Measurements from ENCODE around the gene SYNDIG1.

Gene SYNDIG1

GRCh38 chr20:24460712-24461111, 8.7 kb upstream of the SYNDIG1 start:
- no peak overlapping the region for H3K4me3 ChIP-seq (ENCODE audit: low read depth, low read length)
- no peaks in the 10 kb centered on the region for H3K36me3 ChIP-seq (ENCODE audit: control insufficient read depth, insufficient read depth, low read length)
- H3K4me1 ChIP-seq (ENCODE audit: control insufficient read depth, insufficient read depth, low read length): peaks cover 42% of the 10 kb centered on the region
- peaks cover 13% of the 10 kb centered on the region for H3K27me3 ChIP-seq (ENCODE audit: control insufficient read depth, insufficient read depth, low read length)
- no peak overlapping the region for H3K9ac ChIP-seq (ENCODE audit: low read depth, low read length)
- no peak overlapping the region for H3K27ac ChIP-seq (ENCODE audit: low read depth, low read length)
- no peaks in the 10 kb centered on the region for H3K9me3 ChIP-seq (ENCODE audit: control insufficient read depth, insufficient read depth, low read length)

GRCh38 chr20:24461848-24462247, 7.6 kb upstream of the SYNDIG1 start:
- peak overlapping the region; percentile 66 for H3K27ac ChIP-seq (ENCODE audit: low read depth, low read length)
- H3K9ac ChIP-seq (ENCODE audit: low read depth, low read length): no peak overlapping the region
- H3K9me3 ChIP-seq (ENCODE audit: control insufficient read depth, insufficient read depth, low read length): no peaks in the 10 kb centered on the region
- peaks cover 34% of the 10 kb centered on the region for H3K4me1 ChIP-seq (ENCODE audit: control insufficient read depth, insufficient read depth, low read length)
- no peak overlapping the region for H3K4me3 ChIP-seq (ENCODE audit: low read depth, low read length)
- H3K27me3 ChIP-seq (ENCODE audit: control insufficient read depth, insufficient read depth, low read length): peaks cover 24% of the 10 kb centered on the region
- no peaks in the 10 kb centered on the region for H3K36me3 ChIP-seq (ENCODE audit: control insufficient read depth, insufficient read depth, low read length)

- peaks cover 27% of the 10 kb centered on the region for H3K27me3 ChIP-seq (ENCODE audit: control insufficient read depth, insufficient read depth, low read length)
- no peaks in the 10 kb centered on the region for H3K36me3 ChIP-seq (ENCODE audit: control insufficient read depth, insufficient read depth, low read length)
- H3K27ac ChIP-seq (ENCODE audit: low read depth, low read length): peak overlapping the region; percentile 66
- H3K9me3 ChIP-seq (ENCODE audit: control insufficient read depth, insufficient read depth, low read length): no peaks in the 10 kb centered on the region
- peak overlapping the region; percentile 9; the same call in 1 of the 2 replicates for H3K4me3 ChIP-seq (ENCODE audit: low read depth, low read length)
- H3K4me1 ChIP-seq (ENCODE audit: control insufficient read depth, insufficient read depth, low read length): peaks cover 38% of the 10 kb centered on the region
- H3K9ac ChIP-seq (ENCODE audit: low read depth, low read length): peak overlapping the region; percentile 19; the same call in 1 of the 2 replicates
These were observed 6.9 kb upstream of the SYNDIG1 start for GRCh38 chr20:24462460-24463010.

DNA sequence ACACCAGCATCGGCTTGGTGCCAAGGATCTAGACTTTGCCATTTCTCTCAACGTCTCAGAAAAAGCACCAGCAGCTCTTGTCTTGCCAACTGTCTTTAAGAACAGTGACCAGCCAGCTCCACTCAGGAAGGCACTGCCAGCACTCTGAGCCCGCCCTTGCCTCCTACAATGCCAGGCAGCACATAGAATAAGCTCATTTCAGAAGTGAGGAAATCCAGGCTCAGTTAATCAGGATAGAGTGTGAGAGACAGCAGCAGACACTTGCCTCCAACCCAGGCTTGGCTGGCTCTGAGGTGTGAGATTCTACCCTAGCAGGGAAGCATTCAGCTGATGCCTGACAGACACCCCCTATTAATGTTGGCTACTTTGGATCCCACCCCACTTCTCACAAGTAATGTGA, 4.3 kb upstream of the SYNDIG1 start:
- peaks cover 42% of the 10 kb centered on the region for H3K27me3 ChIP-seq (ENCODE audit: control insufficient read depth, insufficient read depth, low read length)
- H3K4me1 ChIP-seq (ENCODE audit: control insufficient read depth, insufficient read depth, low read length): peaks cover 43% of the 10 kb centered on the region
- H3K27ac ChIP-seq (ENCODE audit: low read depth, low read length): no peak overlapping the region
- H3K9me3 ChIP-seq (ENCODE audit: control insufficient read depth, insufficient read depth, low read length): no peaks in the 10 kb centered on the region
- no peak overlapping the region for H3K4me3 ChIP-seq (ENCODE audit: low read depth, low read length)
- H3K36me3 ChIP-seq (ENCODE audit: control insufficient read depth, insufficient read depth, low read length): no peaks in the 10 kb centered on the region
- H3K9ac ChIP-seq (ENCODE audit: low read depth, low read length): no peak overlapping the region

- H3K4me1 ChIP-seq (ENCODE audit: control insufficient read depth, insufficient read depth, low read length): peaks cover 43% of the 10 kb centered on the region
- H3K36me3 ChIP-seq (ENCODE audit: control insufficient read depth, insufficient read depth, low read length): no peaks in the 10 kb centered on the region
- H3K9me3 ChIP-seq (ENCODE audit: control insufficient read depth, insufficient read depth, low read length): no peaks in the 10 kb centered on the region
- no peak overlapping the region for H3K9ac ChIP-seq (ENCODE audit: low read depth, low read length)
- no peak overlapping the region for H3K27ac ChIP-seq (ENCODE audit: low read depth, low read length)
- no peak overlapping the region for H3K4me3 ChIP-seq (ENCODE audit: low read depth, low read length)
- H3K27me3 ChIP-seq (ENCODE audit: control insufficient read depth, insufficient read depth, low read length): peaks cover 48% of the 10 kb centered on the region
These were observed 3.7 kb upstream of the SYNDIG1 start for GRCh38 chr20:24465730-24466129.

DNA sequence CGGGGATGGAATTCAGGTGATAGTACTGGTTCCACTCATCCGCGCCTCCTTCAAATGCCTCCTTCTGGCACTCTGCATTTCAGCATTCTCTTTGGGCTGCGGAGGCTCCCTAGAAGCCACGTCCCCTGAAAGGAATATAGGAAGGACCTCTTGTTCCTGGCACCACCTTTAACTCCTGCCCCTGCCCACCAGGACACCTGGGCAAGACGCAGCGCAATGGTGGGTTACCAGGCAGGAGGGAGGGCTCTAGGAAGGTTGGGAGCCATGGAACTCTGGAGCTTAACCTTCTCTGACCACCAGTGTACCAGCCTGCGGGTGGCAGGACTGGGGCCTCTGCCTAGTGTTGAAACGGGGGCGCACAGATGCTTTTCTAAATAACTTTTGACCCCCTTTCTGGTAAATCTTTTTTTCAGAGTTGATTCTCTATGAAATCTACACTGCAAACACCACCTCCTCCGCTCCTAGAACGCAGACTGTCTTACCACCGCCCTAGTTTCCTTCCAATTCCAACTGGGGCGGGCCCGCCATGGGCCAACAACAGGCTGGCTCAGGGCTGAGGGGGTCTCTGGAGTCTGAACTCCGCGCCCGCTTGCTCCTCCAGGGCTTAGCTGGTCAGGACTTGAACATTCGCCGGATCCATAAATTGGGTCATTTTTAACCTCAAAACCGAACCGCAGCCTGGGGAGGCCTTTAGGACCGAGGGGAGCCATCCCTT, 871 bp upstream of the SYNDIG1 start:
- no peaks in the 10 kb centered on the region for H3K9me3 ChIP-seq (ENCODE audit: control insufficient read depth, insufficient read depth, low read length)
- no peak overlapping the region for H3K9ac ChIP-seq (ENCODE audit: low read depth, low read length)
- H3K27ac ChIP-seq (ENCODE audit: low read depth, low read length): peak overlapping the region; percentile 2
- no peaks in the 10 kb centered on the region for H3K36me3 ChIP-seq (ENCODE audit: control insufficient read depth, insufficient read depth, low read length)
- H3K4me3 ChIP-seq (ENCODE audit: low read depth, low read length): peak overlapping the region; percentile 79
- peaks cover 75% of the 10 kb centered on the region for H3K27me3 ChIP-seq (ENCODE audit: control insufficient read depth, insufficient read depth, low read length)
- peaks cover 26% of the 10 kb centered on the region for H3K4me1 ChIP-seq (ENCODE audit: control insufficient read depth, insufficient read depth, low read length)

DNA sequence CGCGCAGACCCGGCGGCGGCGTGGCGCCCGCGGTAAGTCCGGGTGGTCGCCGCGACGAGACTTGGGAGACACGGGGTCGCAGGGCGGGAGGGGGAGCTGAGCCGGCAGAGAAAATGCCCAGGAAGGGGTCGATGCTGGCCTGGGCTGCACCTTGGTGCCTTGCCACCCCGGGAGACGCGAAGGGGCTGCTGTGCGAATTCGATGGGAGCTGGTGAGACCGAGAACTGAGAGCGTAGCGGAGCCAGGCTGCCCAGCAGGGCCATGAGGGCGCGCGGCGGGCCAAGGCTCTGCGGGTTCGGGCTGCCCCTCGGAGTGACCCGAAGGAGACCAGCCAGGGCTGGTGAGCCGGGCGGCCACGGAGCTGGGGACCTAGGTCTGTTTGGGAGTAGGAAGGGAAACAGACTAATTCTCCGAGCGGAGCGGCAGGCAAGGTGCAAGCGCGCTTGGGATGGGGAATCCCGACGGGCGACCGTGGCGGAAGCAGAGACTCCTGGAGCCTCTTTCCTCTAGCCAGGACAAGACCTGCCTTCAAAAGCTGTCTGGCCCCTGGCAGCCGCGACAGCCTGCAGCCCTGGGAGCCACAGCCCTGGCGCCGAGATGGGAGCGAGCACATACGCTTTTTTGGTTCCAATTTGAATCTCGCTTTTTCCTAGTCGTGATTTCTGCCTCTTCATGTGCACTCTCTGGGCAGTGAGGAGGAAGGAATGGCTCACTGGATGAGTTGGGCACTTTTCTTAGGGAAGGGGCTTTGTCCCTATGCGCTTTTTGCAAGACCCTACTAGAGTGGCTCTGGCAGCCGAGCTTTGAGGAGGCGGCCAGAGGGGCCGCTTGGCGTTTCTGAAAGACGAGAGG, 691 bp downstream of the SYNDIG1 start:
- Histone ChIP-seq H3K4me3 (ENCODE audit: low read depth, low read length) (peak overlapping the region; percentile 79), H3K27ac (ENCODE audit: low read depth, low read length) (peak overlapping the region; percentile 5), H3K4me1 (ENCODE audit: control insufficient read depth, insufficient read depth, low read length) (peaks cover 28% of the 10 kb centered on the region), H3K27me3 (ENCODE audit: control insufficient read depth, insufficient read depth, low read length) (peaks cover 86% of the 10 kb centered on the region), H3K9ac (ENCODE audit: low read depth, low read length) (peak overlapping the region; percentile 3; the same call in 1 of the 2 replicates), H3K9me3 (ENCODE audit: control insufficient read depth, insufficient read depth, low read length) (no peaks in the 10 kb centered on the region), H3K36me3 (ENCODE audit: control insufficient read depth, insufficient read depth, low read length) (no peaks in the 10 kb centered on the region)

DNA sequence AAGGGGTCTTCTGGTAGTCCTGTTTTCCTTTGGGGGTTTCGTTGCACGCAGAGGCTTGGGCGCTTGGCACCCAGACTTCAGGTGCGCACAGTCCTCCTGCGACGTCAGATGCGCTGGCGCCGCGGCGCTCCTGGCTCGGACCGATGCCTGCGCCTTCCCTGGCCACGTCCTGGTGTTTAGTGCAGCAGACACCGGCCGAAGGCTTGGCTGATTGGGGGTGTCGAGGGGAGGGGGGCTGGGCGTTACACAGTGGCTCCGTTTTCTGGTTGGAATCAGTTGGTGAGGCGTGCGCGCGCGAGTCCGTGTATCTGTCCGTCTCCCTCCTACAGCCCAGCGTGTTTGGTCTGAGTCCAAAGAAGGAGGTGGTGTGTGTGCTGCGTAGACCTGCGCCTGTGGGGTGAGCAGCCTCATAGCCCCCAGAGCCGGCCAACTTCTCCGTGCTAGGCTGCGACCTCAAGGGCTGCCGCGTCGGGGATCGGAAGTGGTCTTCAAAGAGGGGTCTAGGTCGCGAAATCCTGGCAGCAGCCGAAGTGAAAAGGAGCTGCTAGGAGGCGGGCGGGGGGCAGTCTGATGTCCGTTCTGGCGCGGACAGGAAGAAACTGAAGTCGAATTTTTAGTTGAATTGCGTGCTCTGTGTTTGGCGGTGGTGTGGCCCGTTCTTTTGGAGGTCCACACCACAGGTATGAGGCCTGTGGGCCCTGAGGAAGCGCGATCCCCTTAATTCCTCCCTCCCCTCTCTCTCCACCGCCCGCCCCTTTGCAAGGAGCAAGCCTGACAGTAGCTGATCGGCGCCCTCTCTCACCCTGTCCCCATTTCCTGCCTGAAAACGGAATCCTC, 1.5 kb downstream of the SYNDIG1 start:
- no peak overlapping the region for H3K27ac ChIP-seq (ENCODE audit: low read depth, low read length)
- peaks cover 28% of the 10 kb centered on the region for H3K4me1 ChIP-seq (ENCODE audit: control insufficient read depth, insufficient read depth, low read length)
- peak overlapping the region; percentile 79 for H3K4me3 ChIP-seq (ENCODE audit: low read depth, low read length)
- H3K9me3 ChIP-seq (ENCODE audit: control insufficient read depth, insufficient read depth, low read length): no peaks in the 10 kb centered on the region
- peaks cover 78% of the 10 kb centered on the region for H3K27me3 ChIP-seq (ENCODE audit: control insufficient read depth, insufficient read depth, low read length)
- H3K36me3 ChIP-seq (ENCODE audit: control insufficient read depth, insufficient read depth, low read length): no peaks in the 10 kb centered on the region
- H3K9ac ChIP-seq (ENCODE audit: low read depth, low read length): peak overlapping the region; percentile 16; the same call in 1 of the 2 replicates

GRCh38 chr20:24472426-24472825, 3.0 kb downstream of the SYNDIG1 start:
- peaks cover 63% of the 10 kb centered on the region for H3K27me3 ChIP-seq (ENCODE audit: control insufficient read depth, insufficient read depth, low read length)

GRCh38 chr20:24473435-24474223, 4.2 kb downstream of the SYNDIG1 start:
- Histone ChIP-seq H3K4me1 (ENCODE audit: control insufficient read depth, insufficient read depth, low read length) (peaks cover 18% of the 10 kb centered on the region), H3K27me3 (ENCODE audit: control insufficient read depth, insufficient read depth, low read length) (peaks cover 51% of the 10 kb centered on the region), H3K4me3 (ENCODE audit: low read depth, low read length) (no peak overlapping the region), H3K9me3 (ENCODE audit: control insufficient read depth, insufficient read depth, low read length) (no peaks in the 10 kb centered on the region), H3K27ac (ENCODE audit: low read depth, low read length) (no peak overlapping the region), H3K36me3 (ENCODE audit: control insufficient read depth, insufficient read depth, low read length) (no peaks in the 10 kb centered on the region), H3K9ac (ENCODE audit: low read depth, low read length) (no peak overlapping the region)

More at GRCh38 chr20:24472426-24472825, 3.0 kb downstream of the SYNDIG1 start:
- H3K4me1 ChIP-seq (ENCODE audit: control insufficient read depth, insufficient read depth, low read length): peaks cover 25% of the 10 kb centered on the region
- H3K9me3 ChIP-seq (ENCODE audit: control insufficient read depth, insufficient read depth, low read length): no peaks in the 10 kb centered on the region
- no peak overlapping the region for H3K4me3 ChIP-seq (ENCODE audit: low read depth, low read length)
- no peak overlapping the region for H3K9ac ChIP-seq (ENCODE audit: low read depth, low read length)
- no peak overlapping the region for H3K27ac ChIP-seq (ENCODE audit: low read depth, low read length)
- no peaks in the 10 kb centered on the region for H3K36me3 ChIP-seq (ENCODE audit: control insufficient read depth, insufficient read depth, low read length)
